ENCODE measurements around the gene DNAJC30.

The DNAJC30 gene

DNA sequence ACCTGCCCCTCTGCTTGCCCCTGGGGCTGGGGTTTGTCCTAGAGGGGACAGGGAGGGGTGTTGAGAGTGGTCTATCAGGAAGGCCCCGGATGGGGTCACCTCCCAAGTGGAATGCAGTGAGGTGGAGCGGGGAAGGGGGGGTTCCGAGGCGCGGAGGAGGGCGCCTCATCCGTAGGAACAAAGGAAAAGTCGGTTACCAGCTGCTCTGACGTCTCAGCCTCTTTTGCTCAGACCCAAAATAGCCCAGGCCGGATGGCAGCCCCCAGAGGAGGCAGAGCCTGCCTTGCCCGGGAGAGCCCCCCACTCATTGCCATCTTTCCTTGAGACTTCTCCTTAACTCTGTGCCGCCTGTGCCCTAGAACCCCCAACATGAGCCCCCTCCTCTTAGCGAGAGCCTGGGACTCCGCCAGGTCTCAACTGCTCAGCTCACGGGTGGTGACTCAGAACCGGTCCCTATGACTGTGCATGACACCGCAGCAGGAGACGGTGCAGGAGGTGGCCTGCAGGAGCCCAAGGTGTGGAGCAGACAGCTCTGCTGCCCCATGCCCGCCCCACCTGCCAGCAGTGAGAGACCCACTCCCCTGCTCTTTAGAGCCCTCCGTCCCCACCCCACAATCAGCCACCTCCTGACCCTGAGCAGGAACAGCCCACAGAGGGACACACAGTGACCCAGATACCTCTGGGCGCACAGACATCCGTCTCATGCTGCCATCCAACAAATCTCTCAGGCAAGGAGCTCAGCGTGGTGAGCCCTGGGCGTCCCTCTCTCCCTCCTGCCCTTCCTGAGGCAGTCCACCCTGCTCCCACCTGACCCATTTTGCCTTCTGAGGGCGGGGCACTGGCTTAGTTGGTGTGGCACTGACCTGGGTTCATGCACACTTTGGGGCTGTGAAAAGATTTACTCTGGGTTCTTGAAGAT lies 23.1 kb upstream of the DNAJC30 start:
- no peak for FAIRE-seq
- TF ChIP-seq, protein P1, sequence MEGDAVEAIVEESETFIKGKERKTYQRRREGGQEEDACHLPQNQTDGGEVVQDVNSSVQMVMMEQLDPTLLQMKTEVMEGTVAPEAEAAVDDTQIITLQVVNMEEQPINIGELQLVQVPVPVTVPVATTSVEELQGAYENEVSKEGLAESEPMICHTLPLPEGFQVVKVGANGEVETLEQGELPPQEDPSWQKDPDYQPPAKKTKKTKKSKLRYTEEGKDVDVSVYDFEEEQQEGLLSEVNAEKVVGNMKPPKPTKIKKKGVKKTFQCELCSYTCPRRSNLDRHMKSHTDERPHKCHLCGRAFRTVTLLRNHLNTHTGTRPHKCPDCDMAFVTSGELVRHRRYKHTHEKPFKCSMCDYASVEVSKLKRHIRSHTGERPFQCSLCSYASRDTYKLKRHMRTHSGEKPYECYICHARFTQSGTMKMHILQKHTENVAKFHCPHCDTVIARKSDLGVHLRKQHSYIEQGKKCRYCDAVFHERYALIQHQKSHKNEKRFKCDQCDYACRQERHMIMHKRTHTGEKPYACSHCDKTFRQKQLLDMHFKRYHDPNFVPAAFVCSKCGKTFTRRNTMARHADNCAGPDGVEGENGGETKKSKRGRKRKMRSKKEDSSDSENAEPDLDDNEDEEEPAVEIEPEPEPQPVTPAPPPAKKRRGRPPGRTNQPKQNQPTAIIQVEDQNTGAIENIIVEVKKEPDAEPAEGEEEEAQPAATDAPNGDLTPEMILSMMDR (IDR thresholded peaks at IDR 0.05; ENCODE audit: insufficient read depth, missing control alignments) = no peak
- DNase-seq (ENCODE audit: insufficient read length, low spot score) = peak; percentile 31

DNA sequence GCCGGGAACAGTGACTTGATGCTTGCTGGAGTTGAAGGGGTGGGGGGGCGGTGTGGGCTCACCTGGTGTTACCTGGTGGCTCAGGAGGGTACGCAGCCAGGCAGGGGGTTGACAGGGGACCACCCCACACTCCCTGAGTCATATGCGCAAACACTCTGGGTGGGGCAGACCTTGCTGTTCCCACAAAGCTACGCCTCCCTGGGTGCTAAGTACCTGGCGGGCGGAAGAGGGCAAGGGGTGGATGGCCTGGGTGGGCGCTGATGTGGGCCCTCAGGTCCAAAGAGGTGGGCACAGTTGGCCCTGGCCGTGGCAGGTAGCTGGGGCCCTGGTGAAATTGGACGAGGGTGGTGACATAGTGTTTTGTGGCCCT lies 22.3 kb upstream of the DNAJC30 start:
- FAIRE-seq (no peak), DNase-seq (ENCODE audit: insufficient read length, low spot score) (no peak)
- TF ChIP-seq, protein P1 (IDR thresholded peaks at IDR 0.05; ENCODE audit: insufficient read depth, missing control alignments) = no peak

GRCh38 chr7:73704640-73705550 lies 21.6 kb upstream of the DNAJC30 start:
- no peak for FAIRE-seq
- TF ChIP-seq, protein P1 (IDR thresholded peaks at IDR 0.05; ENCODE audit: insufficient read depth, missing control alignments) = no peak
- DNase-seq (ENCODE audit: insufficient read length, low spot score) = peak; percentile 65

- FAIRE-seq = no peak
- TF ChIP-seq, protein P1 (IDR thresholded peaks at IDR 0.05; ENCODE audit: insufficient read depth, missing control alignments) = no peak
- no peak for DNase-seq (ENCODE audit: insufficient read length, low spot score)
Measured at GRCh38 chr7:73703757-73704639, 20.7 kb upstream of the DNAJC30 start.

GRCh38 chr7:73703225-73703624 lies 20.0 kb upstream of the DNAJC30 start:
- no peak for FAIRE-seq
- TF ChIP-seq, protein P1 (IDR thresholded peaks at IDR 0.05; ENCODE audit: insufficient read depth, missing control alignments) = no peak
- DNase-seq (ENCODE audit: insufficient read length, low spot score) = no peak

- DNase-seq (ENCODE audit: insufficient read length, low spot score) = no peak
- FAIRE-seq = no peak
- TF ChIP-seq, protein P1 (IDR thresholded peaks at IDR 0.05; ENCODE audit: insufficient read depth, missing control alignments) = no peak
Measured at GRCh38 chr7:73702665-73703064, 19.4 kb upstream of the DNAJC30 start.

All from D721Med (cell line).